Body of pancreas (tissue), 4 donors: Measurements from ENCODE around the gene NTPCR.

ENCODE experiments used
- POLR2A ChIP-seq, 3 donors: fragments of 450-650 bp; IDR thresholded peaks; one replicate each; pipeline ENCODE4 v1.6.1; 2016; ENCODE audit warnings: antibody characterized with exemption in 3 of 3, mild to moderate bottlenecking in 2 of 3
- TF ChIP-seq, protein P1 (sequence below), 7 experiments: fragments of 450-650 bp in 4 of 7; fragments of 200-600 bp in 3 of 7; sonication (generic) in 3 of 7; IDR thresholded peaks; one replicate each; pipeline ENCODE4 v1.5.1; 2016 to 2019; ENCODE audit warnings: antibody characterized with exemption in 7 of 7

DNA sequence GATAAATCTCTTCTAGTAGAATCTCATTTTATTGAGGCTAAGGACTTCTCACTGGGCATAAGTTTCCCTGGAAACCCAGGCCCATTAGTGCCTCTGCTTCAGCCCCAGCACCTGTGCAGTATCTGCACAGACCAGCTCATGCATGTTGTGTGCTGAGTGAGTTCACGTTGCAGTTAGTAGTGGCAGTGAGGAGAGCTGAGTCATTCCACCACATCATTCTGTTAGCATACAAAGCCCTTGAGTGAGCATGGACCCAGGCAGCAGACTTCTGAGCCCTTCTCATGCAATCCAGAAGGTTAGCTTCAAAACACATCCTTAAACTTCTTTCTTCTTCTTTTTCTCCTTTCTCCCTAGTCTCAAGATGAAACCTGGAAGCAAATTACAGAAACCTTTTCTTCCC, 45.8 kb upstream of the NTPCR start:
- TF ChIP-seq, protein P1, sequence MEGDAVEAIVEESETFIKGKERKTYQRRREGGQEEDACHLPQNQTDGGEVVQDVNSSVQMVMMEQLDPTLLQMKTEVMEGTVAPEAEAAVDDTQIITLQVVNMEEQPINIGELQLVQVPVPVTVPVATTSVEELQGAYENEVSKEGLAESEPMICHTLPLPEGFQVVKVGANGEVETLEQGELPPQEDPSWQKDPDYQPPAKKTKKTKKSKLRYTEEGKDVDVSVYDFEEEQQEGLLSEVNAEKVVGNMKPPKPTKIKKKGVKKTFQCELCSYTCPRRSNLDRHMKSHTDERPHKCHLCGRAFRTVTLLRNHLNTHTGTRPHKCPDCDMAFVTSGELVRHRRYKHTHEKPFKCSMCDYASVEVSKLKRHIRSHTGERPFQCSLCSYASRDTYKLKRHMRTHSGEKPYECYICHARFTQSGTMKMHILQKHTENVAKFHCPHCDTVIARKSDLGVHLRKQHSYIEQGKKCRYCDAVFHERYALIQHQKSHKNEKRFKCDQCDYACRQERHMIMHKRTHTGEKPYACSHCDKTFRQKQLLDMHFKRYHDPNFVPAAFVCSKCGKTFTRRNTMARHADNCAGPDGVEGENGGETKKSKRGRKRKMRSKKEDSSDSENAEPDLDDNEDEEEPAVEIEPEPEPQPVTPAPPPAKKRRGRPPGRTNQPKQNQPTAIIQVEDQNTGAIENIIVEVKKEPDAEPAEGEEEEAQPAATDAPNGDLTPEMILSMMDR (IDR thresholded peaks at IDR 0.05), result no peak
- TF ChIP-seq POLR2A (IDR thresholded peaks at IDR 0.05), result no peak
